ENCODE measurements around the gene MMP27.

- TF ChIP-seq CTCF (IDR thresholded peaks at IDR 0.05): no peak
- TF ChIP-seq POLR2AphosphoS5 (IDR thresholded peaks at IDR 0.05): no peak
These were observed 19.8 kb downstream of the MMP27 start for GRCh38 chr11:102685754-102686153.

Measured in gastroesophageal sphincter (tissue), 3 donors.